ENCODE results near the gene SLC38A2.

The SLC38A2 gene

GRCh38 chr12:46364777-46365580 is 7.6 kb downstream of the SLC38A2 start:
- H3K27ac ChIP-seq = peak overlapping the region; percentile 97
- TF ChIP-seq CTCF (IDR thresholded peaks at IDR 0.05) = no peak
- no peak for TF ChIP-seq ZFX (IDR thresholded peaks at IDR 0.05; ENCODE audit: borderline replicate concordance)

GRCh38 chr12:46364300-46364696 is 8.3 kb downstream of the SLC38A2 start:
- peak overlapping the region; percentile 97; the same call in 1 of the 2 replicates for H3K27ac ChIP-seq
- no peak for TF ChIP-seq ZFX (IDR thresholded peaks at IDR 0.05; ENCODE audit: borderline replicate concordance)
- no peak for TF ChIP-seq CTCF (IDR thresholded peaks at IDR 0.05)

- TF ChIP-seq CTCF (IDR thresholded peaks at IDR 0.05) (no peak), ZFX (IDR thresholded peaks at IDR 0.05; ENCODE audit: borderline replicate concordance) (no peak)
These were observed 8.8 kb downstream of the SLC38A2 start for GRCh38 chr12:46363582-46364299.

GRCh38 chr12:46362895-46363581 is 9.5 kb downstream of the SLC38A2 start:
- TF ChIP-seq CTCF (IDR thresholded peaks at IDR 0.05) (no peak), ZFX (IDR thresholded peaks at IDR 0.05; ENCODE audit: borderline replicate concordance) (no peak)
- H3K27ac ChIP-seq = peak overlapping the region; percentile 50; the same call in 1 of the 2 replicates

More at GRCh38 chr12:46363582-46364299, 8.8 kb downstream of the SLC38A2 start:
- peak overlapping the region; percentile 97; the same call in 1 of the 2 replicates for H3K27ac ChIP-seq

- no peak for TF ChIP-seq ZFX (IDR thresholded peaks at IDR 0.05; ENCODE audit: borderline replicate concordance)
- no peak for TF ChIP-seq CTCF (IDR thresholded peaks at IDR 0.05)
- H3K27ac ChIP-seq = peak overlapping the region; percentile 50
These were observed 10.9 kb downstream of the SLC38A2 start for GRCh38 chr12:46361667-46362034.

- TF ChIP-seq CTCF (IDR thresholded peaks at IDR 0.05) = no peak
- TF ChIP-seq ZFX (IDR thresholded peaks at IDR 0.05; ENCODE audit: borderline replicate concordance) = no peak
- H3K27ac ChIP-seq = peak overlapping the region; percentile 50
These were observed 11.5 kb downstream of the SLC38A2 start for GRCh38 chr12:46360908-46361666.
